Measurements from ENCODE around the gene EXOSC7. TPM values are rescaled to one million over a fixed set of nuclear protein-coding genes. Genes with fewer than 3 reads are reported as not detected.
"Not testable (repeated sequence)": the region's sequence is repeated elsewhere in the genome, so short reads cannot be mapped to it uniquely, and the experiment has no call there.

EXOSC7 gene
- total RNA-seq, 2 donors from 2014 or later, result 61.2 to 69.4 TPM

- Mint-ChIP-seq H3K4me3 (no peak overlapping the region), H3K4me1 (no peaks in the 10 kb centered on the region), H3K27ac (no peak overlapping the region), H3K27me3 (ENCODE audit: insufficient read depth) (peaks cover 68% of the 10 kb centered on the region), H3K9me3 (no peaks in the 10 kb centered on the region), H3K36me3 (ENCODE audit: low read depth) (no peaks in the 10 kb centered on the region)
- no peaks in the 10 kb centered on the region for H3K9me3 ChIP-seq (ENCODE audit: control insufficient read depth, low read length)
- H3K36me3 ChIP-seq (ENCODE audit: control insufficient read depth, insufficient read depth, low read length), result no peaks in the 10 kb centered on the region
- TF ChIP-seq CTCF (conservative IDR thresholded peaks at IDR 0.05), result no peak
- no peak overlapping the region for H3K4me3 ChIP-seq (ENCODE audit: low read length)
- H3K4me1 ChIP-seq (ENCODE audit: control insufficient read depth, insufficient read depth, low read length), result no peaks in the 10 kb centered on the region
- no peak overlapping the region for H3K9ac ChIP-seq (ENCODE audit: extremely low read depth, low read length, poor library complexity, severe bottlenecking)
- H3K27ac ChIP-seq (ENCODE audit: low read depth, low read length), result no peak overlapping the region
- H3K27me3 ChIP-seq (ENCODE audit: control insufficient read depth, insufficient read depth, low read length, poor library complexity, severe bottlenecking), result no peaks in the 10 kb centered on the region
- WGBS, 2 experiments (ENCODE audit: insufficient coverage in 1 of 2, insufficient read length in 1 of 2), result 82 to 91% methylated on average over 3 to 4 of the region's 4 CpGs
- no peak for DNase-seq
Measured at GRCh38 chr3:45049807-45050206, 73.8 kb downstream of the EXOSC7 start.

DNA sequence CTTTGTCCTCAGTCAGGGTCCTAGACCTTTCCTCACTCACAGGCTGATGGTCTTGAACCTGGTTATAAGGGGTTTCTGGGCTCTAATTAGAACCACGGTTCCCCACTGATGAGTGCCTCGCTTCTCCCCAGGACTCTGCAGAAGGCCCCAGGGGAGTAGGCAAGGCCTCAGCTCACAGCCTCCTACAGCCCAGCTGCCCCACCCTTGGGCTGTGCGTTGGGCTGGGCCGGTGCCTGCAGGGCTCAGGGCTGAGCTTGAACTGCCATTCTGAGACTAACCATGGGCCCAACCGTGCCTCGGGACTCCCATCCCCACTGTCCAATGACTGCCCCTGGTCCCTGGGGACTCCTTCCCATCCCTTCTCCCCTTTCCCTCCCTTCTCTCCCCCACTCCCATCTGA is 75.6 kb downstream of the EXOSC7 start:
- H3K27ac ChIP-seq (ENCODE audit: low read depth, low read length), result no peak overlapping the region
- no peaks in the 10 kb centered on the region for H3K9me3 ChIP-seq (ENCODE audit: control insufficient read depth, low read length)
- no peaks in the 10 kb centered on the region for H3K36me3 Mint-ChIP-seq (ENCODE audit: low read depth)
- no peaks in the 10 kb centered on the region for H3K9me3 Mint-ChIP-seq
- H3K36me3 ChIP-seq (ENCODE audit: control insufficient read depth, insufficient read depth, low read length), result no peaks in the 10 kb centered on the region
- H3K4me1 Mint-ChIP-seq, result peaks cover 12% of the 10 kb centered on the region
- no peak for TF ChIP-seq CTCF (conservative IDR thresholded peaks at IDR 0.05)
- no peak overlapping the region for H3K9ac ChIP-seq (ENCODE audit: extremely low read depth, low read length, poor library complexity, severe bottlenecking)
- 93% methylated on average over 6 of the region's 6 CpGs; no CpG with 5 or more reads in 1 of the 2 experiments for WGBS, 2 experiments (ENCODE audit: insufficient coverage in 1 of 2, insufficient read length in 1 of 2)
- H3K27me3 ChIP-seq (ENCODE audit: control insufficient read depth, insufficient read depth, low read length, poor library complexity, severe bottlenecking), result no peaks in the 10 kb centered on the region
- peaks cover 7% of the 10 kb centered on the region for H3K4me1 ChIP-seq (ENCODE audit: control insufficient read depth, insufficient read depth, low read length)
- no peak overlapping the region for H3K27ac Mint-ChIP-seq
- H3K4me3 Mint-ChIP-seq, result no peak overlapping the region
- H3K27me3 Mint-ChIP-seq (ENCODE audit: insufficient read depth), result peaks cover 72% of the 10 kb centered on the region
- DNase-seq, result no peak
- H3K4me3 ChIP-seq (ENCODE audit: low read length), result no peak overlapping the region

DNA sequence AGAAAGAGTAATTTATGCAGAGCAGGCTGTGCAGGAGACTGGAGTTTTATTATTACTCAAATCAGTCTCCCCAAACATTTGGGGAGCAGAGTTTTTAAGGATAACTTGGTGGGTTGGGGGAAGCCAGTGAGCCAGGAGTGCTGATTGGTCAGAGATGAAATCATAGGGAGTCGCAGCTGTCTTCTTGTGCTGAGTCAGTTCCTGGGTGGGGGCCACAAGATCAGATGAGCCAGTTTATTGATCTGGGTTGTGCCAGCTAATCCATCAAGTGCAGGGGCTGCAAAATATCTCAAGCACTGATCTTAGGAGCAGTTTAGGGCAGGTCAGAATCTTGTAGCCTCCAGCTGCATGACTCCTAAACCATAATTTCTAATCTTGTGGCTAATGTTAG is 77.8 kb downstream of the EXOSC7 start:
- H3K4me3 Mint-ChIP-seq; H3K9me3 ChIP-seq (ENCODE audit: control insufficient read depth, low read length); H3K27ac ChIP-seq (ENCODE audit: low read depth, low read length); H3K27me3 ChIP-seq (ENCODE audit: control insufficient read depth, insufficient read depth, low read length, poor library complexity, severe bottlenecking); H3K4me3 ChIP-seq (ENCODE audit: low read length); H3K9me3 Mint-ChIP-seq; H3K36me3 Mint-ChIP-seq (ENCODE audit: low read depth); H3K36me3 ChIP-seq (ENCODE audit: control insufficient read depth, insufficient read depth, low read length); H3K4me1 ChIP-seq (ENCODE audit: control insufficient read depth, insufficient read depth, low read length); DNase-seq; H3K27ac Mint-ChIP-seq; H3K9ac ChIP-seq (ENCODE audit: extremely low read depth, low read length, poor library complexity, severe bottlenecking): not testable (repeated sequence)
- Mint-ChIP-seq H3K4me1 (peaks cover 27% of the 10 kb centered on the region), H3K27me3 (ENCODE audit: insufficient read depth) (peaks cover 71% of the 10 kb centered on the region)
- WGBS, 2 experiments (ENCODE audit: insufficient coverage in 1 of 2, insufficient read length in 1 of 2), result 83 to 92% methylated on average over 1 of the region's 1 CpG

DNA sequence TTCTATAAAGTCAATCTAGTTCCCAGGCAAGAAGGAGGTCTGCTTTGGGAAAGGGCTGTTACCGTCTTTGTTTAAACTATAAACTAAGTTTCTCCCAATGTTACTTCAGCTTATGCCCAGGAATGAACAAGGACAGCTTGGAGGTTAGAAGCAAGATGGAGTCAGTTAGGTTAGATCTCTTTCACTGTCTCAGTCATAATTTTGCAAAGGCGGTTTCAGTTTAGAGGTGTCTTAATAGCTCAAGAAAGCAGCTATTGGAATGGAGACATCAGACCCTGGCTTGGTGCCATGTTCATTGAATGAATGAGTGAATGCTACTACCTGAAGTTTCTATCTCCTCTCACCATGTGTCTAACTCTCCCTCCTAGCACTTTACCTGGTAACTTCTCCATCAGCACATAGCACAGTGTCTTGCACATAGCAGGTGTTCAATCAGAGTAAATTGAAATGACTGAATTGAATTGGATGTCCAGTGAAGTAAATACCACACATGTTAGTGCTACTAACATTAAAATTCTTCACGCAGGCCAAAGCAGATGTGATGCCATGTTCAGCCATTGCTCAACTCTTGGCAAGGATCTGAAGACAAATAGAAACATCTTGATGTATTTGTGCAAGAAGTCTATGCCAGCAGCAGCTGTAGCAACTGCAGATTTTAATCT is 78.3 kb downstream of the EXOSC7 start:
- TF ChIP-seq CTCF (conservative IDR thresholded peaks at IDR 0.05), result no peak
- H3K9ac ChIP-seq (ENCODE audit: extremely low read depth, low read length, poor library complexity, severe bottlenecking), result no peak overlapping the region
- peaks cover 10% of the 10 kb centered on the region for H3K4me1 ChIP-seq (ENCODE audit: control insufficient read depth, insufficient read depth, low read length)
- H3K4me1 Mint-ChIP-seq, result peaks cover 30% of the 10 kb centered on the region
- no peak overlapping the region for H3K27ac ChIP-seq (ENCODE audit: low read depth, low read length)
- no peaks in the 10 kb centered on the region for H3K27me3 ChIP-seq (ENCODE audit: control insufficient read depth, insufficient read depth, low read length, poor library complexity, severe bottlenecking)
- DNase-seq, result no peak
- H3K4me3 Mint-ChIP-seq, result no peak overlapping the region
- WGBS, 2 experiments (ENCODE audit: insufficient coverage in 1 of 2, insufficient read length in 1 of 2), result 89 to 100% methylated on average over 1 to 3 of the region's 3 CpGs
- peaks cover 73% of the 10 kb centered on the region for H3K27me3 Mint-ChIP-seq (ENCODE audit: insufficient read depth)
- H3K9me3 Mint-ChIP-seq, result no peaks in the 10 kb centered on the region
- no peak overlapping the region for H3K4me3 ChIP-seq (ENCODE audit: low read length)
- H3K36me3 ChIP-seq (ENCODE audit: control insufficient read depth, insufficient read depth, low read length), result no peaks in the 10 kb centered on the region
- H3K36me3 Mint-ChIP-seq (ENCODE audit: low read depth), result no peaks in the 10 kb centered on the region
- no peaks in the 10 kb centered on the region for H3K9me3 ChIP-seq (ENCODE audit: control insufficient read depth, low read length)
- H3K27ac Mint-ChIP-seq, result no peak overlapping the region

All from endodermal cell (in vitro differentiated cells).